SHP77 (cell line): ENCODE results near the gene POLN.
A peak's percentile ranks its signal among the peaks of the same experiment; 100 is the strongest.
"Not testable (repeated sequence)": the region's sequence is repeated elsewhere in the genome, so short reads cannot be mapped to it uniquely, and the experiment has no call there.

Experiments used
- DNase-seq, 2 experiments: peaks; one replicate each; lab custom pipeline; 2025; lab: John Stamatoyannopoulos, UW

The POLN gene

DNA sequence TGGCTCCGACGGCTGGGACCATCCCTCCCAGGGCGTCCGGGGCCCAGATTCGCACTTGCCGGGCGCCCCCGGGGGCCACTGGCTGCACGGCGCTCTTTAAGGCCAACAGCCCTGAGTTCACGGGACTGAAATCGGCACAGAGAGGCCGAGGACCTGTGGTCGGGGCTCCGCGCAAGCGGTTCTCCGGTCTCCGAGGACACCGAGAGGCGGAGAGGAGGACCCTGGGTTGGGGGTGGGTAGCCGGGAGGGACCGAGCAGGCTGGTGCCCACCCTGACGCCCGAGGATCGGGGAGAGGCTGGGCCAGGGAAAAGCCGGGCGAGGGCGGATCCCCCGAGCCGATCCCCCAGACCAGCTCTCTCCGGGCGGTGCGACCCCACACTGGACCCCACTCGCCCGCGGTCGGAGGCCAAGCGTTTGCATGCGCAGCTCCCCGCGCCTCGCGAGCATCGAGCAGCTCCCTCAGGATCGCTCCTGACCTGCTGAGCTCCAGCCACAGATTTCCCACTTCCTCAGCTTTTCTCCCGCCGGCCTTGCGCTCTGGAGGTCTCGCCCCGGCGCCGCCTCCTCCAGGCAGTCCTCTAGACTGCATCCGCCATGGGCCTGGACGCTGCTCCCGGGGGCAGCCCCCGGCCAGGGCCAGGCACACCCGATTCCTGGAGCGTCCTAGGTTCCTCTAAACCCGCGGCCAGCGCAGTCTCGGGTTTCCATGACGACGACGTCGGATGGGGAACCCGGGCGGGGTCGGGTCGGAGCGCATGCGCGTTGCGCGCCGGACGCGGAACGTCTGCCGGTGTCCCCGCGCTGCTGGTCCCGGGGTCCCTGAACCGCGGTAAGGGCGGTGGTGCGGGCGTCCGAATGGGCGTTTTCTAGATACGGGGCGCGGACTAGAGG, 200.4 kb downstream of the POLN start:
- peak in 1 of 2 experiments; percentile 49 for DNase-seq

- no peak for DNase-seq
Observed at GRCh38 chr4:2040391-2041238, 201.3 kb downstream of the POLN start.

GRCh38 chr4:2036866-2037265, 205.1 kb downstream of the POLN start:
- no peak for DNase-seq

GRCh38 chr4:2036327-2036726, 205.6 kb downstream of the POLN start:
- DNase-seq: no peak

GRCh38 chr4:2031161-2031560, 210.8 kb downstream of the POLN start:
- not testable (repeated sequence) for DNase-seq

GRCh38 chr4:2027120-2027519, 214.8 kb downstream of the POLN start:
- DNase-seq: not testable (repeated sequence)

DNA sequence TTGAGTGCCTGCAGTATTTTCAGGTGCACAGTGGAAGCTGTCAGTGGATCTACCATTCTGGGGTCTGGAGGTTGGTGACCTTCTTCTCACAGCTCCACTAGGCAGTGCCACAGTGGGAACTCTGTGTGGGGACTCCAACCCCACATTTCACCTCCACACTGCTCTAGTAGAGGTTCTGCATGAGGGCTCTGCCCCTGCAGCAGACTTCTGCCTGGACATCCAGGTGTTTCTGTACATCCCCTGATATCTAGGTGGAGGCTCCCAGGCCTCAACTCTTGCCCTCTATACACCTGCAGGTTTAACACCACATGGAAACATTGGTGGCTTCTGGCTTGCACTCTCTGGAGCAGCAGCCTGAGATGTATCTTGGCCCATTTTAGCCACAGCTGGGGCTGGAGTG, 216.1 kb downstream of the POLN start:
- no peak for DNase-seq

- no peak for DNase-seq
Observed at GRCh38 chr4:2024683-2025082, 217.2 kb downstream of the POLN start.
